ENCODE measurements around the gene AOPEP. TPM values are rescaled to one million over a fixed set of nuclear protein-coding genes. Genes with fewer than 3 reads are reported as not detected.

Gene AOPEP
- total and polyA plus RNA-seq, 9 of the 15 experiments (the other 6 are each of a cell fraction or from before 2014, with no cell fraction given) = 4.5 to 19.3 (median 13.5) TPM

DNA sequence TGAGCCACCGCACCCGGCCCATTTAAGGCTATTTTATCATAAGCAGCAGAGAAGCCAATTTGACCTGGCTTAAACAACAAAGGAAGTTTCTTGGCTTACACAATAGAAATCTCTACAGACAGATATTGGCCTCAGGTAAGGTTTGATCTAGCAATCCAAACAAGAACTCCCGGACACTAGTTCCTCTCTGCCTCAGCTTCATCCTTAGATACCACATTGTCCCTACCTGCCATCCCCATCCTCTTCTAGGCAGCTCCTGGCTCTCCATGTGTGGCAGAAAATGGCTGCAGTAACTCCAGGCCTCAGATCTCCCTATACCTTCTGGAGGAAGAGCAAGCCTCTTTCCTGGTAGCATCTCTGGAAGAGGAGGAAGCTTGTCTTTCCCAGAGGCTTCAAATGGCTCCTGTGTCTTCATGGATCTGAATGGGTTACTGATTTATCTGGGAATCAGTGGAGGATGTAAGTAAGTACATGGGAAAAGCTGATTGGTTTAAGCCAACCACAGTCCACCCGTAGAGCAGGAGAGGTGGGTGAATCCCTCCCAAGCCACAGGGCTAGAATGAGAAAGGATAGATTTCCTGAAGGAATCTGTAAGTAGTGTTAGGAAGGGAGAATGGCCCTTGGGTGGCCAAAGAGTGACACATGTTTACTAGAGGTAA is 26.7 kb upstream of the AOPEP start (continued):
- TF ChIP-seq, protein P1, sequence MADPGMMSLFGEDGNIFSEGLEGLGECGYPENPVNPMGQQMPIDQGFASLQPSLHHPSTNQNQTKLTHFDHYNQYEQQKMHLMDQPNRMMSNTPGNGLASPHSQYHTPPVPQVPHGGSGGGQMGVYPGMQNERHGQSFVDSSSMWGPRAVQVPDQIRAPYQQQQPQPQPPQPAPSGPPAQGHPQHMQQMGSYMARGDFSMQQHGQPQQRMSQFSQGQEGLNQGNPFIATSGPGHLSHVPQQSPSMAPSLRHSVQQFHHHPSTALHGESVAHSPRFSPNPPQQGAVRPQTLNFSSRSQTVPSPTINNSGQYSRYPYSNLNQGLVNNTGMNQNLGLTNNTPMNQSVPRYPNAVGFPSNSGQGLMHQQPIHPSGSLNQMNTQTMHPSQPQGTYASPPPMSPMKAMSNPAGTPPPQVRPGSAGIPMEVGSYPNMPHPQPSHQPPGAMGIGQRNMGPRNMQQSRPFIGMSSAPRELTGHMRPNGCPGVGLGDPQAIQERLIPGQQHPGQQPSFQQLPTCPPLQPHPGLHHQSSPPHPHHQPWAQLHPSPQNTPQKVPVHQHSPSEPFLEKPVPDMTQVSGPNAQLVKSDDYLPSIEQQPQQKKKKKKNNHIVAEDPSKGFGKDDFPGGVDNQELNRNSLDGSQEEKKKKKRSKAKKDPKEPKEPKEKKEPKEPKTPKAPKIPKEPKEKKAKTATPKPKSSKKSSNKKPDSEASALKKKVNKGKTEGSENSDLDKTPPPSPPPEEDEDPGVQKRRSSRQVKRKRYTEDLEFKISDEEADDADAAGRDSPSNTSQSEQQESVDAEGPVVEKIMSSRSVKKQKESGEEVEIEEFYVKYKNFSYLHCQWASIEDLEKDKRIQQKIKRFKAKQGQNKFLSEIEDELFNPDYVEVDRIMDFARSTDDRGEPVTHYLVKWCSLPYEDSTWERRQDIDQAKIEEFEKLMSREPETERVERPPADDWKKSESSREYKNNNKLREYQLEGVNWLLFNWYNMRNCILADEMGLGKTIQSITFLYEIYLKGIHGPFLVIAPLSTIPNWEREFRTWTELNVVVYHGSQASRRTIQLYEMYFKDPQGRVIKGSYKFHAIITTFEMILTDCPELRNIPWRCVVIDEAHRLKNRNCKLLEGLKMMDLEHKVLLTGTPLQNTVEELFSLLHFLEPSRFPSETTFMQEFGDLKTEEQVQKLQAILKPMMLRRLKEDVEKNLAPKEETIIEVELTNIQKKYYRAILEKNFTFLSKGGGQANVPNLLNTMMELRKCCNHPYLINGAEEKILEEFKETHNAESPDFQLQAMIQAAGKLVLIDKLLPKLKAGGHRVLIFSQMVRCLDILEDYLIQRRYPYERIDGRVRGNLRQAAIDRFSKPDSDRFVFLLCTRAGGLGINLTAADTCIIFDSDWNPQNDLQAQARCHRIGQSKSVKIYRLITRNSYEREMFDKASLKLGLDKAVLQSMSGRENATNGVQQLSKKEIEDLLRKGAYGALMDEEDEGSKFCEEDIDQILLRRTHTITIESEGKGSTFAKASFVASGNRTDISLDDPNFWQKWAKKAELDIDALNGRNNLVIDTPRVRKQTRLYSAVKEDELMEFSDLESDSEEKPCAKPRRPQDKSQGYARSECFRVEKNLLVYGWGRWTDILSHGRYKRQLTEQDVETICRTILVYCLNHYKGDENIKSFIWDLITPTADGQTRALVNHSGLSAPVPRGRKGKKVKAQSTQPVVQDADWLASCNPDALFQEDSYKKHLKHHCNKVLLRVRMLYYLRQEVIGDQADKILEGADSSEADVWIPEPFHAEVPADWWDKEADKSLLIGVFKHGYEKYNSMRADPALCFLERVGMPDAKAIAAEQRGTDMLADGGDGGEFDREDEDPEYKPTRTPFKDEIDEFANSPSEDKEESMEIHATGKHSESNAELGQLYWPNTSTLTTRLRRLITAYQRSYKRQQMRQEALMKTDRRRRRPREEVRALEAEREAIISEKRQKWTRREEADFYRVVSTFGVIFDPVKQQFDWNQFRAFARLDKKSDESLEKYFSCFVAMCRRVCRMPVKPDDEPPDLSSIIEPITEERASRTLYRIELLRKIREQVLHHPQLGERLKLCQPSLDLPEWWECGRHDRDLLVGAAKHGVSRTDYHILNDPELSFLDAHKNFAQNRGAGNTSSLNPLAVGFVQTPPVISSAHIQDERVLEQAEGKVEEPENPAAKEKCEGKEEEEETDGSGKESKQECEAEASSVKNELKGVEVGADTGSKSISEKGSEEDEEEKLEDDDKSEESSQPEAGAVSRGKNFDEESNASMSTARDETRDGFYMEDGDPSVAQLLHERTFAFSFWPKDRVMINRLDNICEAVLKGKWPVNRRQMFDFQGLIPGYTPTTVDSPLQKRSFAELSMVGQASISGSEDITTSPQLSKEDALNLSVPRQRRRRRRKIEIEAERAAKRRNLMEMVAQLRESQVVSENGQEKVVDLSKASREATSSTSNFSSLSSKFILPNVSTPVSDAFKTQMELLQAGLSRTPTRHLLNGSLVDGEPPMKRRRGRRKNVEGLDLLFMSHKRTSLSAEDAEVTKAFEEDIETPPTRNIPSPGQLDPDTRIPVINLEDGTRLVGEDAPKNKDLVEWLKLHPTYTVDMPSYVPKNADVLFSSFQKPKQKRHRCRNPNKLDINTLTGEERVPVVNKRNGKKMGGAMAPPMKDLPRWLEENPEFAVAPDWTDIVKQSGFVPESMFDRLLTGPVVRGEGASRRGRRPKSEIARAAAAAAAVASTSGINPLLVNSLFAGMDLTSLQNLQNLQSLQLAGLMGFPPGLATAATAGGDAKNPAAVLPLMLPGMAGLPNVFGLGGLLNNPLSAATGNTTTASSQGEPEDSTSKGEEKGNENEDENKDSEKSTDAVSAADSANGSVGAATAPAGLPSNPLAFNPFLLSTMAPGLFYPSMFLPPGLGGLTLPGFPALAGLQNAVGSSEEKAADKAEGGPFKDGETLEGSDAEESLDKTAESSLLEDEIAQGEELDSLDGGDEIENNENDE (IDR thresholded peaks at IDR 0.05; ENCODE audit: low read depth, low read length) = no peak
- TF ChIP-seq E2F3 (CRISPR knock-in tag; IDR thresholded peaks at IDR 0.05) = no peak
- TF ChIP-seq MAFG (tag; conservative IDR thresholded peaks at IDR 0.05) = no peak
- TF ChIP-seq HNRNPL (IDR thresholded peaks at IDR 0.05; ENCODE audit: low read depth, low read length) = no peak
- TF ChIP-seq NCOA2 (IDR thresholded peaks at IDR 0.05; ENCODE audit: partially characterized antibody in 2 of 2) = no peak
- TF ChIP-seq, protein P2, sequence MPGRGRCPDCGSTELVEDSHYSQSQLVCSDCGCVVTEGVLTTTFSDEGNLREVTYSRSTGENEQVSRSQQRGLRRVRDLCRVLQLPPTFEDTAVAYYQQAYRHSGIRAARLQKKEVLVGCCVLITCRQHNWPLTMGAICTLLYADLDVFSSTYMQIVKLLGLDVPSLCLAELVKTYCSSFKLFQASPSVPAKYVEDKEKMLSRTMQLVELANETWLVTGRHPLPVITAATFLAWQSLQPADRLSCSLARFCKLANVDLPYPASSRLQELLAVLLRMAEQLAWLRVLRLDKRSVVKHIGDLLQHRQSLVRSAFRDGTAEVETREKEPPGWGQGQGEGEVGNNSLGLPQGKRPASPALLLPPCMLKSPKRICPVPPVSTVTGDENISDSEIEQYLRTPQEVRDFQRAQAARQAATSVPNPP (IDR thresholded peaks at IDR 0.05; ENCODE audit: borderline replicate concordance, insufficient read depth, insufficient read length) = no peak
- no peak for TF ChIP-seq ZNF707 (CRISPR knock-in tag; conservative IDR thresholded peaks at IDR 0.05)

All from K562 (cell line).